GM12891 (cell line): ENCODE measurements around the gene OR8G1.
"Not testable (repeated sequence)": the region's sequence is repeated elsewhere in the genome, so short reads cannot be mapped to it uniquely, and the experiment has no call there.

Source experiments
- DNase-seq: peaks from one replicate; pipeline ENCODE4 v3.0.0; 2011; ENCODE audit warnings: low spot score; ENCODE audit not compliant: insufficient read length
- FAIRE-seq: peaks from 2 replicates; lab custom pipeline; 2011; peaks lifted over from hg19 to GRCh38; lab: Jason Lieb, UNC
- PAX5 ChIP-seq: IDR thresholded peaks from 2 replicates; pipeline ENCODE4 v1.6.1; 2011; ENCODE audit warnings: low read length, moderate library complexity, mild to moderate bottlenecking; ENCODE audit not compliant: insufficient read depth, severe bottlenecking
- POLR2A ChIP-seq: IDR thresholded peaks from 2 replicates; pipeline ENCODE4 v1.6.1; 2011; ENCODE audit warnings: low read depth, low read length, control low read depth
- POLR2AphosphoS5 ChIP-seq: IDR thresholded peaks from 2 replicates; pipeline ENCODE4 v1.6.1; 2011; ENCODE audit warnings: low read depth, low read length, control low read depth
- POU2F2 ChIP-seq: IDR thresholded peaks from 2 replicates; pipeline ENCODE4 v1.6.1; 2011; ENCODE audit warnings: low read depth, mild to moderate bottlenecking, control low read depth, low read length, moderate library complexity
- SPI1 ChIP-seq: IDR thresholded peaks from 2 replicates; pipeline ENCODE4 v1.6.1; 2011; ENCODE audit warnings: low read depth, low read length, control low read depth
- TAF1 ChIP-seq: IDR thresholded peaks from 2 replicates; pipeline ENCODE4 v1.6.1; 2011; ENCODE audit warnings: low read depth, low read length, control low read depth

Gene OR8G1

GRCh38 chr11:124204008-124204407, 36.9 kb upstream of the OR8G1 start:
- FAIRE-seq = no peak
- no peak for TF ChIP-seq POU2F2
- TF ChIP-seq POLR2AphosphoS5 = no peak
- no peak for TF ChIP-seq POLR2A
- TF ChIP-seq SPI1 = no peak
- no peak for TF ChIP-seq PAX5
- no peak for TF ChIP-seq TAF1
- DNase-seq = no peak

- no peak for TF ChIP-seq POLR2A
- TF ChIP-seq POU2F2 = no peak
- TF ChIP-seq SPI1 = no peak
- no peak for TF ChIP-seq TAF1
- TF ChIP-seq PAX5 = no peak
- TF ChIP-seq POLR2AphosphoS5 = no peak
- DNase-seq (no peak), FAIRE-seq (no peak)
These were observed 33.6 kb upstream of the OR8G1 start for GRCh38 chr11:124207102-124207792.

GRCh38 chr11:124209824-124210357, 31.0 kb upstream of the OR8G1 start:
- FAIRE-seq = no peak
- no peak for DNase-seq
- TF ChIP-seq POLR2AphosphoS5 = no peak
- TF ChIP-seq POU2F2 = no peak

GRCh38 chr11:124210421-124210820, 30.5 kb upstream of the OR8G1 start:
- TF ChIP-seq POLR2A = no peak
- no peak for TF ChIP-seq PAX5
- no peak for TF ChIP-seq SPI1
- TF ChIP-seq POLR2AphosphoS5 = no peak
- no peak for TF ChIP-seq TAF1
- TF ChIP-seq POU2F2 = no peak
- no peak for FAIRE-seq
- no peak for DNase-seq

GRCh38 chr11:124211321-124211720, 29.6 kb upstream of the OR8G1 start:
- TF ChIP-seq POLR2A (no peak), TAF1 (no peak), PAX5 (no peak), POLR2AphosphoS5 (no peak), POU2F2 (no peak), SPI1 (no peak)

GRCh38 chr11:124214027-124214426, 26.9 kb upstream of the OR8G1 start:
- FAIRE-seq (no peak), DNase-seq (no peak)
- TF ChIP-seq TAF1 (no peak), PAX5 (no peak), POLR2A (no peak), POLR2AphosphoS5 (no peak), POU2F2 (no peak), SPI1 (no peak)

More at GRCh38 chr11:124211321-124211720, 29.6 kb upstream of the OR8G1 start:
- DNase-seq (no peak), FAIRE-seq (no peak)

- no peak for FAIRE-seq
- no peak for TF ChIP-seq PAX5
- TF ChIP-seq POLR2A = no peak
- TF ChIP-seq TAF1 = no peak
- TF ChIP-seq SPI1 = no peak
- TF ChIP-seq POU2F2 = no peak
- no peak for TF ChIP-seq POLR2AphosphoS5
- DNase-seq = no peak
These were observed 21.8 kb upstream of the OR8G1 start for GRCh38 chr11:124219126-124219525.

GRCh38 chr11:124222407-124222806, 18.5 kb upstream of the OR8G1 start:
- DNase-seq (no peak), FAIRE-seq (no peak)
- TF ChIP-seq SPI1 (no peak), POLR2A (no peak), POU2F2 (no peak), PAX5 (no peak), POLR2AphosphoS5 (no peak), TAF1 (no peak)

GRCh38 chr11:124224618-124225423, 16.1 kb upstream of the OR8G1 start:
- peak; percentile 64 for FAIRE-seq
- DNase-seq = not testable (repeated sequence)

- no peak for TF ChIP-seq POLR2A
- DNase-seq = no peak
- FAIRE-seq = no peak
These were observed 15.4 kb upstream of the OR8G1 start for GRCh38 chr11:124225471-124225870.
